ENCODE measurements around the gene FHIT.
"Not testable (repeated sequence)": the region's sequence is repeated elsewhere in the genome, so short reads cannot be mapped to it uniquely, and the experiment has no call there.

FHIT gene

DNA sequence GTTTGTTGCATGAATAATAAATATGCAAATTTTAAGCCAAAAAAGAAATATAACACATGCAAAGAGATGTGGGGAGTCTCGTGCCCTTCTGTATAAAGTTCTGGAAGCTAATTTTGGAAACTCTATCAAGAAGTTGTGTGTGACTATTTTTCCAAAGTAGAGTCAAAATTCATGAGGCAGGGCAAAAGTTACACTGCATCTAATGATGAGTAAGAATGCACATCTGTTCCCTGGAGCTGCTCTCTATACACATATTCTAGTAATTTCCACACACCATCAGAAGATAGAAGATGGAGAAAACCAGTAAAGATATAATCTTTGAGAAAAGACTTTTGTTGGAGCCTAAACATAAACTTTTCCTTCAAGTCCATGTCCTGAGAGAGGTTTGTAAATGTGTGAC lies 199.6 kb downstream of the FHIT start:
- no peak for DNase-seq

DNA sequence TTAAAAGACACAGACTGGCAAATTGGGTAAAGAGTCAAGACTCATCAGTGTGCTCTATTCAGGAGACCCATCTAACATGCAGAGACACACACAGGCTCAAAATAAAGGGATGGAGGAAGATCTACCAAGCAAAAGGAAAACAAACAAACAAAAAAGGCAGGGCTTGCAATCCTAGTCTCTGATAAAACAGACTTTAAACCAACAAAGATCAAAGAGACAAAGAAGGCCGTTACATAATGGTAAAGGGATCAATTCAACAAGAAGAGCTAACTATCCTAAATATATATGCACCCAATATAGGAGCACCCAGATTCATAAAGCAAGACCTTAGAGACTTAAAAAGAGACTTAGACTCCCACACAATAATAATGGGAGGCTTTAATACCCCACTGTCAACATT lies 206.1 kb downstream of the FHIT start:
- not testable (repeated sequence) for DNase-seq

DNA sequence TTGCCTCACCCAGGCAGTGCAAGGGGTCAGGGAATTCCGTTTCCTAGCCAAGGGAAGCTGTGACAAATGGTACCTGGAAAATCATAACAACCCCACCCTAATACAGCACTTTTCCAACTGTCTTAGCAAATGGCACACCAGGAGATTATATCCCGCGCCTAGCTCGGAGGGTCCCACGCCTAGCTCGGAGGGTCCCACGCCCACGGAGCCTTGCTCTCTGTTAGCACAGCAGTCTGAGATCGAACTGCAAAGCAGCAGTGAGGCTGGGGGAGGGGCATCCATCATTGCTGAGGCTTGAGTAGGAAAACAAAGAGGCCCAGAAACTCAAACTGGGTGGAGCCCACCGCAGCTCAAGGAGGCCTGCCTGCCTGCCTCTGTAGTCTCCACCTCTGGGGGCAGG lies 208.1 kb downstream of the FHIT start:
- no peak for DNase-seq

DNA sequence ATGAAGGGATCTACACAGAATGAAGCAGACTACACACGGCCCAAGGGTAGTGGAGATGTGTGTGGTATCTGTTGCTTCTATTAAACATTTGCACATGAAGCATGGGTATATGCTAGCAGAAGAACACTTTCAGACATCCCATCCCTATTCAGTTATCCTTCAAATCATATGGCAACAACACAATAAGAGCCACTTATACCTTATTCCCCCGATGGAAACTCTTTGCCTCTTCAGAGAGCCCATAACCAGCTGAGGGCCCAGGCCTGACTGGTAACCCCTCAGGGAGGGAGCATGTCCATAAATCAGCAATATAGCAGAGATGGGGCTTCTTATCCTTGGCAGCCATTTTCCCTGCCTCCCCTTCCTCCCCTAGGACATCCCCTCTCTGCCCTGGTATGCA lies 210.6 kb downstream of the FHIT start:
- DNase-seq: no peak

DNA sequence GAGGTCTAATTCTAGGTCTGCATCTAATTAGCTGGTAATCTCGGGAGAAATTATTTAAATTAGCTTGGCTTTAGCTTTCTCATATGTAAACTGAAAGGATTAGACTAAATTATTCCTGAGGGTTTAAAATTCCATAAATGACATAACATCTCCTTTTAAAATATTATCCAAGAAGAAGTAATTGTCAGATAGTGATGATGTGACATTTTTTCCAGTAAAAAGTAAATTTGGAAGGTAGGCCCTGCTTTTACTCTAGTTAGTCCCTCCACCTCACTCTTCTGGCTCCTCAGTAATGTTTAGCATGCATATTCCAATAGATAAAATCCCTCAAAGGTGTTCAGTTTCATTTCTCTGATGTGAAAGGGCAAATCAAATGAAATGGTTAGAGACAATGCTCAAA lies 215.7 kb downstream of the FHIT start:
- DNase-seq: no peak

DNA sequence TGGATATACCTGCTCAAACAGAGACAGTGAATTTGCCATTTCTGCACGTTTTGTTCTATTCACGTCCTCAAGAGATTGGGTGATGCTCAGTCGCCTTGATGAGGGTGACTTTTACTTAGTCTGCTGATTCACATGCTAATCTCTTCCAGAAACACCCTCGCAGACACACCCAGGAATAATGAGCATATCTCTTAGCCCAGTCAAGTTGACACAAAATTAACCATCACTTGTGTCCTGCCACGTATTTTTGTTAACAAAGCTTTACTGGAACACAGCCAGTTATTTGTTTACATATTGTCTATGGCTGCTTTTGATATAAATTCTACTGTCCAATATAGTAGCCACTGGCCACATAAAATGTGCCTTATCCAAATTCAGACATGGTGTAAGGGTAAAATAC lies 218.3 kb downstream of the FHIT start:
- no peak for DNase-seq

DNA sequence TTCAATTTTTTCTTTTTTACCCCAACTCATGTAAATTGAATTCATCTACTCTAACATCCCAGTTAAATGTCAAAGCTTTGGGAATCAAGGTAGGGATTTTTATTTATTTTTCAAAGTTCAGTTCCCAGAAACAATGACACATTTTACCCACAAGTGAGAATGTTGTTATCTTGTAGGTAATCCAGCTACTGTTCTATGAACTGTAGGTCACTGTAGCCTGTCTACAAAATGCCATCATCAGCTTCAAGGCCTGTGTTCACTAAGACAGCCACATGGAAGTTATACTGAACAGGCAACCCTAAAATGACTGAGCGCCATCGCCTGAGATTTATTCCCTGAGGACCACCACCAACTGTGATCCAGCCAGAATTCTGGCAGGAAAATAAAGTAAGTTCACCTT lies 219.7 kb downstream of the FHIT start:
- no peak for DNase-seq

DNA sequence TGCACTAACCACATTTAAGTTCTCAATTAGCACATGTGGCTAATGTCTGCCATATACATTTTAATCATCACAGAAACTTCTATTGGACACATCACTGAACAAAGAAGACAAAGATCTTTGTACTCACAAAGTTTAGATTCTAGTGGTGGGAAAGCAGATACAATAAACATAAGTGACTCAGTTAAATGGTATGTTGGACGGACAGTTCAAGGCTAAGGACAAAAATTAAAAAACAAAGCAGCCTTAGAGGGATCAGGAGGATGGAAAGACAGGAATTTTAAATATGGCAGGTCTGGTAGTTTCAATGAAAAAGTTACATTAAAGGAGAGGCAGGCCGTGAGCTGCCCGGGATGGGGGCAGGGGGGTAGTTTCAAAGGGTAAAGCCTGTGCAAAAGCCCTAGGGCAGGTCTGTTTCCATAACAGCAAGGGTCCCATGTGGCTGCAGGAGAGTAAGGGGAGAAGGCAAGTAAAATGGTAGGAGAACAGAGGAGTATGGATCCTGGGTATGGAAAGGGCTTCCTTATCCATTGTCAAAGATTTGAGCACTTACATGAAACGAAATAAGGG lies 220.7 kb downstream of the FHIT start:
- DNase-seq: no peak

DNA sequence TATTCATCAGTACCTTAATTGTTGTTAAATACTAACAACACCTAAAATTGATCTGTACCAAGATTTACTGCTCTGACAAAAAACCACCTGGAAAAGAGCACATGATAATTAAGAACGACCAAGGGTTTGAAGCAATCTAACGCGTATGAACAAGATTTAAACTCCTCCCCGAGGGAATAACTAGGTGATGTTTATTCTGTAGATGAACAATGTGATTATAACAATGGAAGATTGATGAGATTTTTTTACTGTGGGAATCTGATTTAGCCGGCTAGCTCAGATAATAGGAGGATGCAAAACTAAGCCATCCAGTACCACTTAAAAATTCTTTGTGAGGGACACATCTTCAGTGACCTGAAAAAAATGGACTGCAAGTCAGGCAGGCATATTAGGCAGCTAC lies 222.1 kb downstream of the FHIT start:
- no peak for DNase-seq

DNA sequence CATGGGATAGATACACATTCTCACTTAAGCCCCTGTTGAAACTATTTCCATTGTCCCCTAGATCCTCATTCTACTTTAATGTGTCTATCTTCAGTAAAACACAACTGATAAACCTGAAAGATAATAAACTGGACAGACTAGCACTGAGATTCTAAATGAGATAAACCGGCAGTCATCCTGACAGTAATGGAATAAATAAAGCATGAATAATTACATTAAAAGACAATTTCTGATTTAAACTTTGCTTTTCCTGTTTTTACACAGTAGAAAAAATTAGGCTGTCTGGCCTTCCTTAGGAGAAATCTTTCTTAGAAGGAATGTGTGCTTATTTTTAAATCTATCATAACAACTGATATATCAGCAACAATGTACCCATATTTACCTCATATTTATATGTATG lies 232.4 kb downstream of the FHIT start:
- no peak for DNase-seq

DNA sequence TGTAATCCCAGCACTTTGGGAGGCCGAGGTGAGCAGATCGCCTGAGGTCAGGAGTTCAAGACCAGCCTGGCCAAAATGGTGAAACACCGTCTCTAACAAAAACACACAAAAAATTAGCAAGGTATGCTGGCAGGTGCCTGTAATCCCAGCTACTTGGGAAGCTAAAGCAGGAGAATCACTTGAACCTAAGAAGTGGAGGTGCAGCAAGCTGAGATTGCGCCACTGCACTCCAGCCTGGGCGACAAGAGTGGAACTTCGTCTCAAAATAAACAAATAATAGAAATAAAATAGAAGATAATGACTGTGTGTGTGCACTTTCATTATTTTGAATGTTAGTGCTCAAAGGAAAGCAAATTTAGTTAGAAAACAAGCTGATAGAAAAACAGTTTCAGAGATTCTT lies 234.2 kb downstream of the FHIT start:
- DNase-seq: not testable (repeated sequence)

DNA sequence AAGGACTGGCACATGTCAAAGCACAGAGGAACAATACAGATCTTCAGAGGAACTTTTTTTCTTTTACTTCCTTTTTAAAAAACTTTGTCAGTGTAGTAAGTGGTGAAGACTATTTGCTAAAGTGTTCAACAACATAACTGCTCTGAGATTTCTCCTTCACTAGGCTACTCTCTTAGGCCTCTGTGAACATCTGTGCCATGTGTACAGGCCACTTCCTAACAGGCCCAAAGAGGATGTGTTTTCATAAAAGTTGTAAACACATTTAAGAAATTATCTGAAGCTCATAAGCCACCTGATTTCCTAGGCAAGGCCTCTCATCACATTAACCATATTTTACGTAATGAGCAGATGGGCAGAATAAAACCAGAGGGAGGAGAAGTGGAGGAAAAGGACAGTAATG lies 235.4 kb downstream of the FHIT start:
- DNase-seq: no peak

DNA sequence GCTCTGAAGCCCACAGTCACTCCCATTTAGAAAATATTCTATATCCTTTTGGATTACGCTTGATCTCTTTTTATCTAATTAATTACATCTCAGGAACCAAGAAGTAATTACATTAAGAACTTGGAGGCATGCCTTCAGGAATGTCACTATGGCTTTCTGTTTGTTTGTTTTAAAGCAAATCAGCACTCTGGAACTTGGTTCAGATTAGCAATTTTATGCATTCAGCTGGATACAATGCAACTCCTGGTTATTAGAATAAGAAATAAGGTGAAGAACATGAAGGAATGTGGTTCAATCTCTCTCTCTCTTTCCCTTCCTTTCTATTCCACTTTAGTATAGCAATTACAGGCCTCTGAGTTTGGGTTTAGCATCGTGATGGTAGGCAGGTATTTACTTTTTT lies 235.8 kb downstream of the FHIT start:
- DNase-seq: no peak

DNA sequence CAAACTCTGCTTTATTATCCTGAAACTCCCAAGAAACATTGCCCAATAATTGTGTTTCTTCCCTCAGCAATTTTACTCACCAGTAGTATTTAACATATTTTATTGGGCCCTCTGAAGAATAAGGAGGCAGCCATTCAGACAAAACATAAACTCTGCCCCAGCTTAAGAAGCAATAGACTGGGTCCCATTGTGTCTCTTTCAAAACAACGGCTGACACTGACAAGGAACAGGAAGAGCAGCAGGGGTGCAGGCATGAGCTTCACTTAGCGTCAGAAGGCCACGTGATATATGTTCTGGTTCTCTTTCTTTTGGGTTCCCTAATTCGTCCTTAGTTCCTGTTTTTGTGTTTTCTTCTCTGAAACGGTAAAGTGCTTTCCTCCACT lies 242.3 kb downstream of the FHIT start:
- DNase-seq: no peak

DNA sequence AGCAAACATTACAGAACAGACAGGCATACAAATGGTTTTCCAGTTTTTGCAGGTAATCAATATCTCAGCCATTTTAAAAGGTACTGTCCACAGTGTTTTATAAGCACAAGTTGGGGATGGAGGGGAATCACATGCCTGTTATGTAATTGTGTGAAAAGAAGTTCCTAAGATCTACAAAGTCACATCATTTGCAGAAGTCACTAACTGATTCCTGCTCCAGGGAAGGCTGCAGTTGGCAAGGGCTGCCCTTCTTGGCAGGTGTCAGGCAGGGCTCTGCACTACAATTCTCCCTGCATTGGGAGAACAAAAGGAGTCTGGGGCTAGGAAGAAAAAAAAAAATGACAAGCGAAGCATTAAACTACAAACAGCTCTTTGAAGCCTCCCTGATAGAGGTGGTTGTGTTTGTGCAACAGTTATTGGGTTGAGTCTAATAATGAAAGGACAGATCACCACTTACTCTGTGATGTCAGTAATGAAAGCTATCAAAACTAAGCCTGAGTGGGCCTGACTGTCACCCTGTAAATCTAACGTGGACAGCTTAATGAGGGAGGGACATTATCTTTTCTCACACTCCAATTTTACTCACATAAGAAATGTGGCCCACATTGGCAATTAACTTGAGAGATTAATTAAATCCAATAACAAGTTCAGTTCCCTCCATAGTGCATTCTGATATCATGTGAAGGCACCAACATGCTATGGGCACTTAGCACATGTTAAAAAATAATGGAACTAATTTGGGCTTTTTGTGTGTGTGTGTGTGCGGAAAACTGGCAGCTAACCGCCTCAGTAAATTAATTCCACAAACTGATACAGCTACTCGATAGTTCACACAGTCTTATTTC lies 242.9 kb downstream of the FHIT start:
- DNase-seq: no peak

DNA sequence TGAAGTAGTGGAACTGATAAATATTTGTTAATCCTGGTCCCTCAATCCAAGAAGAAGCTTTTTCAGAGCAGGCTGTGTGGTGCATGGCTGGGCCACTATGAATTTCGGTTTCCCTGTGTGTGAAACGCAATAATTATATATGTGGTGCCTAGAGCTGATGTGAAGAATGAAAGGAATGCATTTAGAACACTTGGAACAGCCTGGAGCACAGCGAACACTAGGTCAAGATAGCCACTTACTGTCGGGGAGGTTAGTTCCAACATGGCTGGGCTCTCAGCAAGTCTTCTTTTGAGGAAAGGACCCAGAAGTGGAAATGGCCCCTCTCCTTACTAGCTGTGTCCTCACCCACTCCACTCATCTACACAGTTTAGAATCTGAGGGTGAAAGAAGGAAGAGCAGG lies 245.7 kb downstream of the FHIT start:
- no peak for DNase-seq

DNA sequence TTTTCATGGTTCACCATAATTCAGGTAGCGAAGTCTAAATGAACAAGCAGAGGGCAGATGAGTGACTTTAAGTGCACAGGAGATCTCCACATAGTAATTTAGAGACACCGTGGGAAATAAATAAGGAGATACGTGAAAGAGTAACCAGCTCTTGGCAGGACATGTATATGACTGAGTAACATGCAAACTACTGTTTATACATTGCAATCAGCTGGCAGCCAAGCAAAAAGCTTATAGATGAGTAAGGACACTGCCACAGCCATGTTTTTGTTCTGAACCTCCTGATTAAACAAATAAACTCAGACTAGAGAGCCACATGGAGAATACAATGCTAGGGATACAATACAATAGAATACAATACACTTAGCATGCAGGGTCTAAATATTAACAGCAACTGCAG lies 252.4 kb downstream of the FHIT start:
- no peak for DNase-seq

DNA sequence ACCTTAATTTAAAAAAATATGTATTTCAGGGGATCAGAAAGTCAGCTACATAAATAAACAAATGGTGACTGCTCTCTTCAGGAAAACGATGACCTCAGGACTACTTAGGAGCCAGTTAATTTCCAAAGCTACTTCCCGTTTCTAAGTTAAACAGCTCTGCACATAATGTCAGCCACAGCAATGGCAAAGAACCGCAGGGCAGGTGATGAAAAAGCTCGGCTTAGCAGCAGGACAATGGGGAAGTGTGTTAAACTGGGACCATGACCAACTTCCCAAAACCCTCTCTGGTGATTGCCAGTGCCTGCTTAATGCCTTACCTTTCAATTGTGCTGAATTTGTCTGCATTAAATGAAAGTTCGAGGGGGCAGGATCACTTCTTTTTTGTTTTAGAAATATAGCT lies 258.9 kb downstream of the FHIT start:
- no peak for DNase-seq

DNA sequence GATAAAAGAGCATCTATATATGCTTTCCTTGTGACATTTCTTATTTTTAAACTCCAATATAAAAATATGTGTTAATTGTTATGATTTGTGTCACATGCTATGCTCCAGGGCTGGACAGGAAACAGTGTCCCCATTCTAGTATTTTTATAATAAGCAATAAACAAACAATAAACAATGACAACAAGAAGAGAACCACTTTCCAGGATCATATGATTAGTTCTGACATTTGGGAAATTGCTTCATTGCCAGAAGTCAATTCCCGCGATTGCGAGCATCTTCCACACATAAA lies 260.9 kb downstream of the FHIT start:
- no peak for DNase-seq

DNA sequence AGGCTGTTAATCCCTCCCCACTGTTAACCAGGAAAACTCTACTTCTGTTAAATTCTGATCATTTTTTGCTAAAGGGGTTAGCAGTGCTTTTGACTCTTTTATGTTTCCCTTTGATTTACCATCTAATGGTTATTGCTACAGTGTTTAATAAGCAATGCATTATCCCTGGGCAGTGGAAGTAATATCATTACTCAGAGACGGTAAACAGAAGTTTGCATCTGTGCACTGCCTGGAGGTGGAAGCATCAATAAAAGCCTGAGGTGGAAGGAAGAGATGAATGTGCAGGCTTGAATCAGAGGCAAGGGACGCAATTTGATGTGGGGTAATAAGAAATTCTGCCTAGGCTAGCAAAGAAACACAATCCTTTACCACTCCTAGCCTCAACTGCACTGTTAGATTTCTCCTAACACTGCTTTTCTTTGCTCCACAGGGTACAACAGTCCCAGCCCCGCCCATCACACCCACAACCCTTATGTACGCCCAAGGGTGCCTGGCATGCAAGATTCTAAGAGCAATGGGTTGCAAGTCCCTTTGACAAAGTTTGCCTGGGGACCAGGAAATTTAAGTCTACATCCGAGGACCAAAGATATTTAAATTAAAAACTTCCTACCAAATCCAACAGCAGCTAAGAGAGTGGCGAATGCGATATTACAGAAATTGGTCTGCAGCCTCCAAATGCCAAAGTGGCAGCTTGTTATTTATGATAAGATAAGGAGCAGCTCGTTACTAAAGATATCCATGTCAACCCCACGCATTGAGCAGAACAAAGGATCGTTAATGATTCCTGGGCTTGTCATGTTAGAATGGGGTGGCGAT lies 261.4 kb downstream of the FHIT start:
- no peak for DNase-seq

DNA sequence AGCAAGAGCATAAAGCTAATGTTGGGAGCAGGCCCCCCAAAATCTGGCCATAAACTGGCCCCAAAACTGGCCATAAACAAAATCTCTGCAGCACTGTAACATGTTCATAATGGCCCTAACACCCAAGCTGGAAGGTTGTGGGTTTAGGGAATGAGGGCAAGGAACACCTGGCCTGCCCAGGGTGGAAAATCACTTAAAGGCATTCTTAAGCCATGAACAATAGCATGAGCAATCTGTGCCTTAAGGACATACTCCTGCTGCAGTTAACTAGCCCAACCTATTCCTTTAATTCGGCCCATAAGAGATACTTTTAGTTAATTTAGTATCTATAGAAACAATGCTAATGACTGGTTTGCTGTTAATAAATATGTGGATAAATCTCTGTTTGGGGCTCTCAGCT lies 264.1 kb downstream of the FHIT start:
- not testable (repeated sequence) for DNase-seq

DNA sequence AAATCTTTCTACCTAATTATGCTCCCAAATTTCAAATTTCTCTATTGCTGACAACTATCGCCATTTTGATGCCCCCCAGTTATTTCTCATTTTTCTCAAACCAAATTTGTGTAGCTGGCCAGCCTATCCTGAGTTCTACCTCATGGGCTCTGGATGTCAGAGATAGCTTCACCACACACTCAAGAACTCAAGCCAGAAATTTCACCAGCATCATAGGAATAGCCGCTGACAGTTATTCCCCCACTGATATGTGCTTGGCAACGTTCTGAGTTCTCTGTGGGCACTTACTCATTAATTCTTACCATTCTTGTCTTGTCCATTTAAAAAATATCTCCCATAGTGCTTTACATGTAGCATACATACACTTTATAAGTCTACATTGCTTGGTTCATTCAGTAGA lies 264.7 kb downstream of the FHIT start:
- no peak for DNase-seq

DNA sequence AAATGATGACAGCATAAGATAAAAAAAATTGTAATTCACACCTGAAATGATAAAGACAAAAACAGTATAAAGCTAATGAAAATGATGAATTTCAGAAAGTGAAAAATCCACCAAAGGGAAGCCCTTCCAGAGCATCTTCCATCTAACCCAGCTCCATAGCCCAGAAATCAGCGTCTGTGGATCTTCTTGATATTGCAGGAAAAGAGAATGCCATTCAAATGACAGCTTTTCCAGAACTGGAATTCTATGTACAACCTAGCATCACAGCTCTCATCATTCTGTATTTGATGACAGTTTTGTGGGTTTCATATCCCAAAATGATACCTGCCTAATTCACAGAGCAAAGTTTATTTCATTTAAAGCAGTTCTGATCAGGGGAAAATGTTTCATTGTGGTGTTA lies 267.3 kb downstream of the FHIT start:
- DNase-seq: no peak

DNA sequence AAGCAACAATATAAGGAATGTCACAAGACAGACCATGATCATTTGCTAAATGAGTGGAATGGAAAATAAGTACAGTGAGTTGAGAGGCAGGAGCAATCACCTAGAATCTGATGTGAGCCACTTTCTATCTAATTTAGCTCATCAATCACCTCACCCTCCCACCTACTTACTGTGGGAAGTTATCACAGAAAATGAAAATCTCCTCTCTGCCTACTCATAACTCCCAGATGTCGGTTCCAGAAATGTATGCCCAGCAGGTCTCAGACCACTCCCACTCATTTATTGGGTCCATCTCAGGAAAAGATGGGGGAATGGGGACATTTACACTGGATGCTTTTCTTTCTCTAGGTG lies 270.9 kb downstream of the FHIT start:
- no peak for DNase-seq

Measured in activated CD4-positive, alpha-beta T cell treated with anti-CD3 and anti-CD28 coated beads, Interleukin-2, amount 50 U/mL, for 1 hour (primary cell).